ENCODE data around the gene CCDC51.
A peak's percentile ranks its signal among the peaks of the same experiment; 100 is the strongest.

CCDC51 gene

DNA sequence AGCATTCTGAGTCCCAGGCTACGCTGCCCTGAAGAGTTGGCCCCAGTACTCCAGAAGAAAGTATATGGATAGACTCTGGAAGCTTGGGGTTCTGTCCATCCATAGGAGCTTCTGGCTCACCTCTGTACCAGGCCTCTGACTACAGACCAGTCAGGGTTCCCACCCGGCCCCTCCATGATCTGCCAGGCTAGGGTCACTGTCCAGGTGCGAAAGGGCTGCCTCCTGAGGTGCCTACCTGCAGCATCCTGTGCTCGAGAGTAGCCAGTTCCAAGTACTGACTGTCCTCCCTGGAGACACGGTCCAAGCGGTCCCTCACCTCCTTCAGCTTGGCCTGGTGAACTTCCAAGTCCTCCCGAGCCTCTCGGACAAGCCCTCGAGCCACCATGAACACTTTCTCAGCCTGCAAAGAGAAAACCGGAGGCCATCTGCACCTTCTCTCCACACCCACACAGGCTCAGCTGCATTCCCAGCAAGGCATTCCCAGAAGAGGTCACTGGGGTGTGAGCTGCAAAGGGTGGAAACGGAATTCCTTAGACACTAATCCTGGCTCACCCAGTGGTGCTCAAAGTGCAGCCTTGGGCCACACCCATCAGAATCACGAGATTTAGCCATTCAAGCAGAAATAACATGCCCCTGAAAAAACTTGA, 6.3 kb downstream of the CCDC51 start:
- TF ChIP-seq, protein P1, sequence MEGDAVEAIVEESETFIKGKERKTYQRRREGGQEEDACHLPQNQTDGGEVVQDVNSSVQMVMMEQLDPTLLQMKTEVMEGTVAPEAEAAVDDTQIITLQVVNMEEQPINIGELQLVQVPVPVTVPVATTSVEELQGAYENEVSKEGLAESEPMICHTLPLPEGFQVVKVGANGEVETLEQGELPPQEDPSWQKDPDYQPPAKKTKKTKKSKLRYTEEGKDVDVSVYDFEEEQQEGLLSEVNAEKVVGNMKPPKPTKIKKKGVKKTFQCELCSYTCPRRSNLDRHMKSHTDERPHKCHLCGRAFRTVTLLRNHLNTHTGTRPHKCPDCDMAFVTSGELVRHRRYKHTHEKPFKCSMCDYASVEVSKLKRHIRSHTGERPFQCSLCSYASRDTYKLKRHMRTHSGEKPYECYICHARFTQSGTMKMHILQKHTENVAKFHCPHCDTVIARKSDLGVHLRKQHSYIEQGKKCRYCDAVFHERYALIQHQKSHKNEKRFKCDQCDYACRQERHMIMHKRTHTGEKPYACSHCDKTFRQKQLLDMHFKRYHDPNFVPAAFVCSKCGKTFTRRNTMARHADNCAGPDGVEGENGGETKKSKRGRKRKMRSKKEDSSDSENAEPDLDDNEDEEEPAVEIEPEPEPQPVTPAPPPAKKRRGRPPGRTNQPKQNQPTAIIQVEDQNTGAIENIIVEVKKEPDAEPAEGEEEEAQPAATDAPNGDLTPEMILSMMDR (IDR thresholded peaks at IDR 0.05): no peak

DNA sequence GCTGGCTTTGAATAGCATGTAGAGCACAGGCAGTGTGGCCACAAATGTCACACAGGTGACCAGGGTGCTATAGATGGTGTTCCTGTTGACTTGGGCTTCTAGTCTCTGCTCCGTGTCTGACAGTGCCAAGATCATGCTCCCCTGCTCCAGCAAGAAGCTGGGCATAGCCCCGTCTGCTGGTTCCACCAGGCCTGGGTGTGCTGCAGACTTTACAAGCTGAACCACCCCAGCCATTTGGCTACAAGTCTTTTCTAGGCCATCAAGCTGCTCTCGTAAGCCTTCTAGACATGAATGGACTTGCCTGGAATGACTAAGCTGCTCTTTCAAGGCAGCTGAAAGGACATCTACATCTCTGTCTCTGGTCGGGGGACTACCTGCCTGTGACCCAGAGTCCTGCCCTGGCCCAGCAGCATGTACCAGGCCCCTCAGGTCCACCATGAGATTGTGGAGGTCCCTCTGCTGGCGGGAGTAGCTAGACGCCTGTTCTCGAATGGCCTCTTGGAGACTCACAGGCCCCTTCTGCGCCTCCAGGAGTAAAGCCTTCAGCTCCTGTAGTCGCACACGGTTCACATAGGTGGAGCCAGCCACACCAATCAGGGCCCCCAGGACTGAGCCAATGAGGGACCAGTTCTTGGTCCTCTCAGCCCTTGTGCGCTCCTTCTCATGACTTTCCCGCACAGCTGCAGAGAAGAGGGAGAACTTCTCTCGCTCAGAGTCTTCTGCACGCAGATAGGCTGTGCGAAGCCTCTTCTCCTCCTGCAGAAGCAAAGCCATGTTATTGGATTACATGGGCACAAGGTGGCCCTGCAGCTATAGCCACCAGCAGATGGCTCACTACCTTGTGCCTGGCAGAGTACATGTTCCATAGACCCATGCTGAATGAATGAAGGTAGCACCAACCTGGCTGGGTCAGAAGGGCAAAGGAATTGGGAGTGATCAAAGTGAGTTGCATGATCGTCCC, 7.2 kb downstream of the CCDC51 start:
- TF ChIP-seq, protein P1 (IDR thresholded peaks at IDR 0.05): peak; percentile 21; the same call in 1 of the 2 replicates

DNA sequence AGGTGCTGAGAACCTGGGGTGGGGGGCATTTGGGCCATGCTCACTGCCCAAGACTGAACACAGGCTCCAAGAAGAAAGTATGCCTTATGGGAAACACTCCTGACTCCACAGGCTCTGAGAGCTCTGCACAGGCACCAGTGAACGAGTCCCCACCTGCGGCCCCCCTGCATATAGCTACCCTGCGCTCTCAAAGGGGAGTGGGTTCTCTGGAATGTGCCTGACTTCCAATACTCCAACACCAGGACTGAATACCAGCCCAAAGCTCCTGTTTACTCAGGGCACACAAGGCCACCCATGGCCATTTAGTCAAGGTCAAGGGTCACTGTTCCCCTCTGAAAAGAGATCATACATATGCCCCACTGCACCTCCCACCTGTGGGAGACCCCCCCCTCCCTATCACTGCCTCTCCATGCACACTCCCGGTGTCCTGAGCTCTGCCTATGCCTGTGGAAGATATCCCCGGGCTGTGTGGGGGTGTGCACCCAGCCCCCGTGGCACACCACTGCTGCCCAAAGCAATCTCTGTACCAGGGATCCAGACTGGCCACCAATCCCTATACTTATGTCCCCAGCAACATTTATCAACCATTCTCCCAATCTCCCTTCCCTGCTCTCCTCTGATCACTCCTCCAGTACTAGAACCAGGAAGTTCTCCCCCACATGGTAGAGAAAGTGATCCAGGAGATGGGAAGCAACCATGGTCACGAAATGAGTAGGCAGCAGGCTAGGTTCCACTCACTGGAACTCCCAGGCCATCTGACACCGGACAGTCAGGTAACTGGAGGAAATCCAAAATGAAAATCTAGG, 8.5 kb downstream of the CCDC51 start:
- TF ChIP-seq, protein P1 (IDR thresholded peaks at IDR 0.05): no peak

DNA sequence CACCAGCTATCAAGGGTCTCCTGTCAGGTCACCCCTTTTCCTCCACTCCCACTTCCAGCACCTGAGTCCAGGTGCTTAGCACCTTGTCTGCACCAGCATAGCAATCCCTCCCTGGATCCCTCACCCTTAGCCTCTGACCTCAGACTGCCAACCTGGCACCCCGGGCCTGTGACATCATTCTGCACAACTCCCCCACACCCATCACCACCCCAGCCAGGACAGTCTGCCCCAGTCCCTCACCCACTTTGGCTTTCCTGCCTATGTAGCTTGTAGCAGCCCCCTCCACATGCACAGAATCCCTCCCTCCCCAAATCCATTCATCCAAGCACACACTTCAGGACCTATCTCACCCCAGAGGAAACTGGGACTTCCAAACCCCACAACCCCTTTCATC, 9.2 kb downstream of the CCDC51 start:
- TF ChIP-seq, protein P1 (IDR thresholded peaks at IDR 0.05): no peak

DNA sequence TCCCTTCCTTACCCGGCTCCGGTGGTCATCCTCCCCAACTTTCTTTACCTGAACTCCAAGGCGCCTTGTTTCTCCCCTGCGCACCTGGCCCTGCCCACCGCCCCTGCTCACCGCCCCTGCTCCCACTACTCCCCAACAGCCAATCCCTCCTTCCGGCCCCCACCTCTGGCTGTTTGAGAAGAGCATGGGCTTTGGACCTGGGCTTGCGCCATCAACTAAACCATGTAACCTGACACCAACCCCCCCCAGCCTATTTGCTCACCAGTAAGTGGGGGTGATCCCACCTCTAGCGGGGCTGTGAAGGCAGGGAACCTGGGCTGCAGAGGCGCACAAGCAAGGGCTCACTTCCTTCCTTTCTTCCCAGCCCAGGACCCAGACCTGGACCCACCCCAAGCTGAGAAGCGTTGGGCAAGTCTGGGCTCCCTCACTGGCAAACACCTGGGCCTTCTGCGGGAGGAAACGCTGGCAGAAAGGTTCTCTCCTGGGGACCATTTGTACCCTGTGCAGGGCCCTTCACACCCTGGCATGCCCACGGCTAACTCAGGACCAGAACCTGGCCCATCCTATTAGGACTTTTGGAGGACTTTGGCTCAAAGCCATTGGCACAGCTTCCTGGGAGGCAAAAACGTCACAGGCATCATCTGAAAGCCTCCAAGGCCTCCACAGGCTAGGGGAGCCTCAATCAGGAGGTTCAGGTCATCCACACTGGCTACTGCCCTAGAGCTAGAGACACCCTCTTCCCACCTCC, 9.8 kb downstream of the CCDC51 start, which contains the start of gene PLXNB1:
Gene PLXNB1, minus strand, starts transcription at position 127 of the 748 bp plus-strand sequence. CDS start 5,475 bp downstream, outside the sequence.
- TF ChIP-seq, protein P1 (IDR thresholded peaks at IDR 0.05): no peak

DNA sequence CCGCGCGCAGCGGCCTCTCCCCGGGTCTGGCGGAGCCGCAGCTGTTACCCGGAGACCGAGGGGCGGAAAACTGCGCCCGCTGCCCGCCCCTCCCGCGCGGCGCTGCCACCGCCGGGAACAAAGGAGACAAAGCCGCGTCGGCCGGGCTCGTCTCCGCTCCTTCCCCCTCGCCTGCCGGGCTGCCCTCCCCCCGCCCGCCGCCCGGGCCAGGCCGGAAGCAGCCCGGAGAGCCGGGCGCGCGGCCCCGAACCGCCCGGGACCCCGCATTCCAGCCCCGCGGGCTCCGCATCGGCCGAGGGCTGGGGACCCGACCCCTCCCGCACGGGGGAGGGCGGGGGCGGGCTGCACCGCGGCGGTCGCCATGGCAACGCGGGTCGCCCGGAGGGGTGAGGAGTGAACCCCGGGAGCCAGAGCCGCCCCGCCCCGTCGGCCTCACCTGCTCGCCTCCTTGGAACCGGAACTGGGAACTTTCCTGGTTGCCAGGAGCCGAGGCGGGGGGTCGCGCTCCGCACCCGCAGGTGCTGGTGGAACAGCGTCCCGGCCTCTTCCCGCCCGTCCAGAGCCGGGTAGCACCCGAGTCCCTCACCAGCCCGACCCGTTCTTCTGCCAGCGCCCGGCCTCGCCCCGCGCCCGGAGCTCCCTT, 10.5 kb downstream of the CCDC51 start:
- TF ChIP-seq, protein P1 (IDR thresholded peaks at IDR 0.05): no peak
